ENCODE results near the gene ALDH3B1.

Gene ALDH3B1

GRCh38 chr11:68014157-68014946, 4.2 kb downstream of the ALDH3B1 start:
- DNase-seq: no peak

- DNase-seq: no peak
These were observed 4.9 kb downstream of the ALDH3B1 start for GRCh38 chr11:68014947-68015447.

GRCh38 chr11:68015467-68015866, 5.3 kb downstream of the ALDH3B1 start:
- no peak for DNase-seq

GRCh38 chr11:68016161-68016903, 6.2 kb downstream of the ALDH3B1 start:
- no peak for DNase-seq

- DNase-seq: peak in 6 of 14 donors; percentile 11 to 35 (median 27)
These were observed 7.0 kb downstream of the ALDH3B1 start for GRCh38 chr11:68016904-68017817.

- DNase-seq: no peak
These were observed 8.0 kb downstream of the ALDH3B1 start for GRCh38 chr11:68017980-68018729.

GRCh38 chr11:68018730-68019190, 8.6 kb downstream of the ALDH3B1 start:
- DNase-seq: no peak

- no peak for DNase-seq
These were observed 9.4 kb downstream of the ALDH3B1 start for GRCh38 chr11:68019486-68019885.

- DNase-seq: peak in 2 of 14 donors; percentile 19 to 21
These were observed 10.4 kb downstream of the ALDH3B1 start for GRCh38 chr11:68020575-68020974.

- no peak for DNase-seq
These were observed 11.2 kb downstream of the ALDH3B1 start for GRCh38 chr11:68021167-68021787.

- DNase-seq: no peak
These were observed 12.4 kb downstream of the ALDH3B1 start for GRCh38 chr11:68022531-68022930.

- no peak for DNase-seq
These were observed 14.4 kb downstream of the ALDH3B1 start for GRCh38 chr11:68024508-68024907.

GRCh38 chr11:68025047-68025446, 14.9 kb downstream of the ALDH3B1 start:
- no peak for DNase-seq

- no peak for DNase-seq
These were observed 16.4 kb downstream of the ALDH3B1 start for GRCh38 chr11:68026391-68027105.

- no peak for DNase-seq
These were observed 17.5 kb downstream of the ALDH3B1 start for GRCh38 chr11:68027667-68028066.

GRCh38 chr11:68028802-68029545, 18.8 kb downstream of the ALDH3B1 start:
- no peak for DNase-seq

GRCh38 chr11:68030318-68031143, 20.4 kb downstream of the ALDH3B1 start, which contains the start of gene NDUFS8:
Gene NDUFS8, plus strand, starts transcription at chr11:68030681. Its CDS starts 1,471 bp downstream, at chr11:68032152.
- DNase-seq: peak; percentile 68 to 99 (median 96)

- no peak for DNase-seq
These were observed 21.0 kb downstream of the ALDH3B1 start for GRCh38 chr11:68031144-68031464.

- DNase-seq: no peak
These were observed 21.9 kb downstream of the ALDH3B1 start for GRCh38 chr11:68032003-68032402.
